PFSK-1 (cell line): ENCODE data around the gene FYCO1.

ENCODE experiments used
- POLR2AphosphoS5 ChIP-seq: IDR thresholded peaks from 2 replicates; pipeline ENCODE4 v1.6.1; 2012; ENCODE audit warnings: low read depth, mild to moderate bottlenecking, control low read depth, low read length, moderate library complexity
- SIN3A ChIP-seq: IDR thresholded peaks from 2 replicates; pipeline ENCODE4 v1.6.1; 2012; ENCODE audit warnings: mild to moderate bottlenecking, low read length, moderate library complexity, borderline replicate concordance; ENCODE audit not compliant: insufficient read depth
- TF ChIP-seq, protein P1 (sequence below), 2 experiments: IDR thresholded peaks; 2 replicates each; pipeline versions ENCODE4 v1.6.1 to v1.8.0; 2011 to 2012; ENCODE audit warnings: low read depth in 2 of 2, low read length in 2 of 2, control low read depth in 1 of 2, inconsistent platforms in 1 of 2, mild to moderate bottlenecking in 1 of 2, moderate library complexity in 1 of 2; ENCODE audit not compliant: insufficient read depth in 1 of 2

DNA sequence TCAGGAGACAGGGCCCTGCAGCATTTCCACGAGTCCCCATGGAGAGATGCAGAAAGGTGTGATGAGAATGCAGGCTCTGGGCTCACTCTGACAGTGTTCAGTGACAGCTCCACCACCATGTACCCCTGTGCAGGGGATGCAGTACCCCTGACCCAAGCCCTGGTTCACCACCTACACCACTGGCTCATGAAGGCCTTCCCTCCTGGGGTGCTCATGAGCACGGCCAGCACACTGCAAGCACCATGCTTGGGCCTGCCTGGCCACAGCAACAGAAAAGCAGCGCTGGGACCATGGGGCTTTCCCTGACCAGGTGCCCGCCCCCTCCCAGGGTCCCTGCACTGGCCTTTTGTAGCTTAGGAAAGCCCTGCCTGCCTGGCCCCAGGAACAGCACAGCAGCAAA, 46.2 kb downstream of the FYCO1 start:
- TF ChIP-seq, protein P1, sequence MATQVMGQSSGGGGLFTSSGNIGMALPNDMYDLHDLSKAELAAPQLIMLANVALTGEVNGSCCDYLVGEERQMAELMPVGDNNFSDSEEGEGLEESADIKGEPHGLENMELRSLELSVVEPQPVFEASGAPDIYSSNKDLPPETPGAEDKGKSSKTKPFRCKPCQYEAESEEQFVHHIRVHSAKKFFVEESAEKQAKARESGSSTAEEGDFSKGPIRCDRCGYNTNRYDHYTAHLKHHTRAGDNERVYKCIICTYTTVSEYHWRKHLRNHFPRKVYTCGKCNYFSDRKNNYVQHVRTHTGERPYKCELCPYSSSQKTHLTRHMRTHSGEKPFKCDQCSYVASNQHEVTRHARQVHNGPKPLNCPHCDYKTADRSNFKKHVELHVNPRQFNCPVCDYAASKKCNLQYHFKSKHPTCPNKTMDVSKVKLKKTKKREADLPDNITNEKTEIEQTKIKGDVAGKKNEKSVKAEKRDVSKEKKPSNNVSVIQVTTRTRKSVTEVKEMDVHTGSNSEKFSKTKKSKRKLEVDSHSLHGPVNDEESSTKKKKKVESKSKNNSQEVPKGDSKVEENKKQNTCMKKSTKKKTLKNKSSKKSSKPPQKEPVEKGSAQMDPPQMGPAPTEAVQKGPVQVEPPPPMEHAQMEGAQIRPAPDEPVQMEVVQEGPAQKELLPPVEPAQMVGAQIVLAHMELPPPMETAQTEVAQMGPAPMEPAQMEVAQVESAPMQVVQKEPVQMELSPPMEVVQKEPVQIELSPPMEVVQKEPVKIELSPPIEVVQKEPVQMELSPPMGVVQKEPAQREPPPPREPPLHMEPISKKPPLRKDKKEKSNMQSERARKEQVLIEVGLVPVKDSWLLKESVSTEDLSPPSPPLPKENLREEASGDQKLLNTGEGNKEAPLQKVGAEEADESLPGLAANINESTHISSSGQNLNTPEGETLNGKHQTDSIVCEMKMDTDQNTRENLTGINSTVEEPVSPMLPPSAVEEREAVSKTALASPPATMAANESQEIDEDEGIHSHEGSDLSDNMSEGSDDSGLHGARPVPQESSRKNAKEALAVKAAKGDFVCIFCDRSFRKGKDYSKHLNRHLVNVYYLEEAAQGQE (IDR thresholded peaks at IDR 0.05; ENCODE audit: insufficient read depth in 1 of 2, low read depth in 2 of 2, low read length in 2 of 2): no peak
- TF ChIP-seq POLR2AphosphoS5 (no peak), SIN3A (no peak)
